SH-SY5Y (cell line): ENCODE results near the gene TPH2.

Source experiments
- GATA2 ChIP-seq: IDR thresholded peaks from 2 replicates; pipeline ENCODE4 v1.6.1; 2011; ENCODE audit warnings: mild to moderate bottlenecking, low read depth, low read length
- GATA3 ChIP-seq: IDR thresholded peaks from 2 replicates; pipeline ENCODE4 v1.6.1; 2011; ENCODE audit warnings: low read depth, mild to moderate bottlenecking, low read length, moderate library complexity

DNA sequence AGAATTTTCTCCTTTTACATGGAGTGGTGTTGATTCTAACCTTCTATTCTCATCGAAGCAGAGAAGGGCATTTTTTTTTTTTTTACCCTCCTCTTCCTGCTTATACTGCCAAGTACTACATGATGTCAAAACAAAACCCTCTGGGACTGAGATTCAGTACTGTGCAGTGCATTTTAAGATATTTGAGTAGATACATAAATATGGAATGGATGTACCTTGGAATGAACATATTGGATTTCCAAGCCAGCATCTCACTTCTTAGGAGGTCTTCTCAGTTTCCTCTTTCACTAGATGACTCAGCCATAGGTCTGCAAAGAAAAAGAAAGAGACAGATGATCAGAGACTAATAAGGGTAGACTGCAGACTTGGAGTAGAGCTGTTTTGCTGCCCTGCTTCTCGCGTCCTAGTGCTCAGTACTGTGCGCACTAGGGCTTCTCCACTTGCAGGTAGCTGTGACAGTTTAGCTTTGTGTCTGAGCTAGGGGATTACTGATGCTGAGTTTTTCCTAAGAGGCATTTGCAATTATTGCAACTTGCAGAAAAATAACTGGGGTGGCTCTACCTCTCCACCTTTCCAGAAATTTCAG, 20.4 kb downstream of the TPH2 start:
- TF ChIP-seq GATA3 (no peak), GATA2 (no peak)
